Coronary artery (tissue), 2 donors: ENCODE data around the gene DNMT3A.

Experiments
- DNase-seq: peaks from one replicate; pipeline ENCODE4 v3.0.0-alpha.2; 2017; ENCODE audit warnings: low spot score
- H3K27ac ChIP-seq, 2 donors: fragments of 200-600 bp; sonication (generic); one replicate each; pipeline ENCODE4 v1.5.1; 2016 to 2019
- H3K4me3 ChIP-seq: fragments of 200-600 bp; sonication (generic); 2 replicates; pipeline ENCODE4 v1.5.1; 2016; ENCODE audit warnings: mild to moderate bottlenecking, moderate library complexity
- TF ChIP-seq, protein P1 (sequence below): fragments of 200-600 bp; sonication (generic); IDR thresholded peaks from one replicate; pipeline ENCODE4 v1.5.1; 2019; ENCODE audit warnings: antibody characterized with exemption

Gene DNMT3A

DNA sequence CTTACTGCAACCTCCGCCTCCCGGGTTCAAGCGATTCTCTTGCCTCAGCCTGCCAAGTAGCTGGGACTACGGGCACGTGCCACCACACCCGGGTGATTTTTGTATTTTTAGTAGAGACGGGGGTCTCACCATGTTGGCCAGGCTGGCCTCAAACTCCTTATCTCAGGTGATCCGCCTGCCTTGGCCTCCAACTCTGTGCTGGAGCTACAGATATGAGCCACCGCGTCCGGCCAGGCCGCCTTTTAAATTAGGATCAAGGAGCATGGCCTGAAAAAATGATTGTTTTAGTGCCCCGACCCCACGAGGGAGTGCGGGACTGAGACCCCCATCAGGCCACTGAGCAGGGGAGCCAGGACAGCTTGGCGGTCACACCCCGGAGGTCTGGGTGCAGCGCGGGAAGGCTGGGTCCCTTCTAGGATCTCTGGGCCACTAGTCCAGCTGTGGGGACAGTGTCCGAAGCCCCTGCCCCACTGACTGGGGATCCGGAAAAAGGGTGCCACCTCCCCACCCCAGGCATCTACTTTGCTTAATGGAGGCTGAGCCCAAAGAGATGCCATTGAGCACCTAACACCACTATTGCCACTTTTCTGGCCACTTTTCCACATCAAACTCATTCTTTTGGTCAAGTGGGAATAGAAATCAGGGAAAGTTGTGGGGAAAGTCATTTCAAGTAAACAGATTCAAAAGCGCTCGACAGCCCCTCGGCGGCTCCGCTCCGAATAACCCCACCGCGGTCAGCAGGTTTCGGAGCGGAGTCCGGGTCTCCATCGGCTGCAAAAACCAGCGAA is 19.7 kb upstream of the DNMT3A start:
- TF ChIP-seq, protein P1, sequence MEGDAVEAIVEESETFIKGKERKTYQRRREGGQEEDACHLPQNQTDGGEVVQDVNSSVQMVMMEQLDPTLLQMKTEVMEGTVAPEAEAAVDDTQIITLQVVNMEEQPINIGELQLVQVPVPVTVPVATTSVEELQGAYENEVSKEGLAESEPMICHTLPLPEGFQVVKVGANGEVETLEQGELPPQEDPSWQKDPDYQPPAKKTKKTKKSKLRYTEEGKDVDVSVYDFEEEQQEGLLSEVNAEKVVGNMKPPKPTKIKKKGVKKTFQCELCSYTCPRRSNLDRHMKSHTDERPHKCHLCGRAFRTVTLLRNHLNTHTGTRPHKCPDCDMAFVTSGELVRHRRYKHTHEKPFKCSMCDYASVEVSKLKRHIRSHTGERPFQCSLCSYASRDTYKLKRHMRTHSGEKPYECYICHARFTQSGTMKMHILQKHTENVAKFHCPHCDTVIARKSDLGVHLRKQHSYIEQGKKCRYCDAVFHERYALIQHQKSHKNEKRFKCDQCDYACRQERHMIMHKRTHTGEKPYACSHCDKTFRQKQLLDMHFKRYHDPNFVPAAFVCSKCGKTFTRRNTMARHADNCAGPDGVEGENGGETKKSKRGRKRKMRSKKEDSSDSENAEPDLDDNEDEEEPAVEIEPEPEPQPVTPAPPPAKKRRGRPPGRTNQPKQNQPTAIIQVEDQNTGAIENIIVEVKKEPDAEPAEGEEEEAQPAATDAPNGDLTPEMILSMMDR, result no peak
- peak overlapping the region; percentile 66 for H3K4me3 ChIP-seq
- no peak for DNase-seq
- no peak overlapping the region for H3K27ac ChIP-seq

DNA sequence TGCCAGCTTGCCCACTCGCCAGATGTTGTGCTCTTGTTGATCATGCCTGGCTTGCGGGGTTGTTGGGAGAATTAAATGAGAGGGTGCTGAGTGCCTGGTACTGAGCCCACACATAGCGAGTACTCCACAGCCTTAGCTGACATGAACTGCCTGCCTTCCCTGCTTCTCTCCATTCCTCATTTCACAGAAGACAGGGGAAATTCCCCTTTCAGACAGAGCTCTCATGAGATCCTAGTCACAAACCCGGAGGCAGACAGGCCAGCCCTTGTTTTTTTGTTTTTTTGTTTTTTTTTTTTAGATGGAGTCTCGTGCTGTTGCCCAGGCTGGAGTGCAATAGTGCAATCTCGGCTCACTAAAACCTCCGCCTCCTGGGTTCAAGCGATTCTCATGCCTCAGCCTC is 17.1 kb upstream of the DNMT3A start:
- H3K4me3 ChIP-seq, result no peak overlapping the region
- no peak for DNase-seq
- TF ChIP-seq, protein P1, result no peak
- no peak overlapping the region for H3K27ac ChIP-seq

DNA sequence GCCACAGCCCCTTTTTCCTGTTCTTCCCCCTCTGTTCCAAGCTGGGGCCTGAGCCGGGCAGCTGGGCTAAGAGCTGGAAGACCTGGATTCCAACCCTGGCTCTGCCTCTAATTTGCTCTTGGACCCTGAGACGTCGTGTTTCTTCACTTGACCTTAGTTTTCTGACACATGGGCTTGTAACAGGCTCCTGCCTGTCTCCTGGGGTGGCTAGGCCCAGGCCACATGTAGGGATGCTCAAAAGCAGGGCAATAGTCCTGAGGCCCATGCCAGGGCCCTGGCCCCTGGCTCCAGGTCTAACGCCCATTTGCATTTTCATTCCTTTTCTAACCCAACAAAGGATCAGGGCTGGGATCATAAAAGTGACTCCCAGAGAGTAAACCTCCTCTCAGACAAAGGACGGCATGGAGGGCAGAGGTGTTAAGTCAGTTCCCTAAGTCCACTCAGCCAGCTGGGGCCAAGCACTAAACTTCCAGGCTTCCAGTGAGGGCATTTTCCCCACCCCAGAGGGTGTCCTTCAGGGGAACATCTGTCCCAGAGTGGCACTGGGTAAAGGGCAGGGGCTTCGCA is 16.6 kb upstream of the DNMT3A start:
- no peak for DNase-seq

DNA sequence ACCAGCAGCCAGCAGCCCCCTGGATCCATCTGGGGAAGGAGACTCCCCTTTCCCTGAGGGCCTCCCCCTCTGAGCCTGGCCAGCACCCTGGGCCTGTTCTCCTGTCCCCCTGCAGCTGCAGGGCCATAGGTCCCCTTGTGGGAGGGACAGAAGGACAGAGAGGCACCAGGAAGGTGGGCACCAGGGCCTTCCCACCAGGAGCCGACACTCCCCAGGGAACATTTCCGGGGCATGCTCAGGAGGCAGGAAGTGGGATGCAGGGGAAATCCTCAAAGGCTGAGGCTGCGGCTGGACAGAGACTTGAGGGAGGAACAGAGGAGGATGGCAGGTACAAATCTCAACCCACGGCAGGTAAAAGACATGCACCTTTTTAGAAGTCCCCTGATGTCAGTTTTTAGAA is 14.4 kb upstream of the DNMT3A start:
- no peak overlapping the region for H3K27ac ChIP-seq
- no peak for DNase-seq
- TF ChIP-seq, protein P1, result no peak
- H3K4me3 ChIP-seq, result no peak overlapping the region

More for the DNA sequence above, 16.6 kb upstream of the DNMT3A start:
- no peak overlapping the region for H3K27ac ChIP-seq
- TF ChIP-seq, protein P1, result no peak
- H3K4me3 ChIP-seq, result no peak overlapping the region

DNA sequence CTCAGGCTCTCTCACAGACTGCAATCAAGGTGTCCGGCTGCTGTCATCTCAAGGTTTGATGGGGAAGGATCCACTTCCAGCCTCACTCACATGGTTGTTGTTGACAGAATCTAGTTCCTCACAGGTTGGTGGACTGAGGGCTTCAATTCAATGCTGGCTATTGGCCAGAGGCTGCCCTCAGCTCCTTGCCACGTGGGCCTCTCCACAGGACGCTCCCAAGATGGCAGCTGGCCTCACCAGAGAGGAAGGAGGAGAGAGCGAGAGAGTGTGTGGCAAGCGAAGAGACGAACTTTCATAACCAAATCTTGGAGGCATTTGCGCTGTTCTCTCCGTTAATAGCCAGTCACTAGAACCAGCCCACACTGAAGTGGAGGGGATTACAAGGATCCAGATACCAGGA is 13.5 kb upstream of the DNMT3A start:
- TF ChIP-seq, protein P1, result no peak
- no peak overlapping the region for H3K4me3 ChIP-seq
- no peak for DNase-seq
- no peak overlapping the region for H3K27ac ChIP-seq

DNA sequence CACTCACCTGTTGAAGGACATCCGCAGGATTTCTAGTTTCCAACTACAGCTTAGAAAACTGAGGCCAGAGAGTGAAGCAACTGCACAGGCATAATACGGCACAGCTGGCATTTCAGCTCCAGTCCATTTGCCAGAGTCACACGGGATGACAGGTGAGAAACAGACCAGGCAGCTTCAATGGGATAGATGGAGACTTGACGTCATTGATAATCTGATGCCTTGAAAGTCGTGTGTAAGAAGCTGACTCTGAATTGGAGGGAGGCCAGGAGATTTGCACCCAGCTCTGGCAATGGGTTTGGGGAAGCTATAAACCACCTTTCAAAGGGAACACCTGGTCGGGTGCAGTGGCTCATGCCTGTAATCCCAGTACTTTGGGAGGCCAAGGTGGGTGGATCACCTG is 12.4 kb upstream of the DNMT3A start:
- H3K27ac ChIP-seq, result no peak overlapping the region
- TF ChIP-seq, protein P1, result no peak
- DNase-seq, result no peak
- no peak overlapping the region for H3K4me3 ChIP-seq

DNA sequence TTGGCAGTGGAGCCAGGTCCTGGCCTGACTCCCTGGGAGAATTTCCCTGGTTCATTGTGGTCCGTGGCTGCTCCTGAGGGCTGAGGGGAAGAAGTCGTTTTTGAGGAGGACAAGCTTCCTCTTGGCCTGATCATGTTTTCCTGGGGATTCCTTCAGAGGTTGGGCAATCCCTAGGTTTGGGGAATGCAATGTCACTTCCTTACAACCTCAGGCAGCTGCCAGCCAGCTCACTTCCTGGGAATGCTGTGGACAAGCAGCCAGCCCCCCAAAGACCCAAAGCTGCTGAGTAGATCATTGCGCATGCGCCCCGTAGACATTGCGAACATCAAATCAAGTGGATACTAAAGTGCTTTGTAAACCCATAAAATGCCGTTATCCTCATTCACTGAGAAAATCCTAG is 7.7 kb upstream of the DNMT3A start:
- no peak for DNase-seq
- TF ChIP-seq, protein P1, result no peak
- no peak overlapping the region for H3K4me3 ChIP-seq
- H3K27ac ChIP-seq, result no peak overlapping the region
